Globus pallidus (tissue), 1 donor: ENCODE measurements around the gene BEST3.

Source experiments
- DNase-seq: peaks from one replicate; pipeline ENCODE4 v3.0.0-alpha.2; 2015; ENCODE audit warnings: low spot score

Gene BEST3

GRCh38 chr12:69698769-69699540 is at the start of gene BEST3:
BEST3 (minus strand) TSS chr12:69699303; CDS start chr12:69697798, 1,505 bp downstream.
- DNase-seq: no peak

DNA sequence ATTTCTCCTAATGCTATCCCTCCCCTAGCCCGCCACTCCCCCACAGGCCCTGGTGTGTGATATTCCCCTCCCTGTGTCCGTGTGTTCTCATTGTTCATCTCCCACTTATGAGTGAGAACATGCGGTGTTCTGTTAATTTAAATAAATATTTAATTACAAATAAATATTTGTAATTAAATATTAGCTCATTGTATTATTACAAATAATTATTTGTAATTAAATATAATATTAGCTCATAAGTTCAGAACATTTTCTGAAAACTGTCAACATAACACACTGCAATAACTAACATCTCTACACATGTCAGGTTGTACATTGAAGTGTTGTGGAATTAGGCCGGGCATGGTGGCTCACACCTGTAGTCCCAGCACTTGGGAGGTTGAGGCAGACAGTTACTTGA is 45.0 kb upstream of the BEST3 start:
- no peak for DNase-seq

DNA sequence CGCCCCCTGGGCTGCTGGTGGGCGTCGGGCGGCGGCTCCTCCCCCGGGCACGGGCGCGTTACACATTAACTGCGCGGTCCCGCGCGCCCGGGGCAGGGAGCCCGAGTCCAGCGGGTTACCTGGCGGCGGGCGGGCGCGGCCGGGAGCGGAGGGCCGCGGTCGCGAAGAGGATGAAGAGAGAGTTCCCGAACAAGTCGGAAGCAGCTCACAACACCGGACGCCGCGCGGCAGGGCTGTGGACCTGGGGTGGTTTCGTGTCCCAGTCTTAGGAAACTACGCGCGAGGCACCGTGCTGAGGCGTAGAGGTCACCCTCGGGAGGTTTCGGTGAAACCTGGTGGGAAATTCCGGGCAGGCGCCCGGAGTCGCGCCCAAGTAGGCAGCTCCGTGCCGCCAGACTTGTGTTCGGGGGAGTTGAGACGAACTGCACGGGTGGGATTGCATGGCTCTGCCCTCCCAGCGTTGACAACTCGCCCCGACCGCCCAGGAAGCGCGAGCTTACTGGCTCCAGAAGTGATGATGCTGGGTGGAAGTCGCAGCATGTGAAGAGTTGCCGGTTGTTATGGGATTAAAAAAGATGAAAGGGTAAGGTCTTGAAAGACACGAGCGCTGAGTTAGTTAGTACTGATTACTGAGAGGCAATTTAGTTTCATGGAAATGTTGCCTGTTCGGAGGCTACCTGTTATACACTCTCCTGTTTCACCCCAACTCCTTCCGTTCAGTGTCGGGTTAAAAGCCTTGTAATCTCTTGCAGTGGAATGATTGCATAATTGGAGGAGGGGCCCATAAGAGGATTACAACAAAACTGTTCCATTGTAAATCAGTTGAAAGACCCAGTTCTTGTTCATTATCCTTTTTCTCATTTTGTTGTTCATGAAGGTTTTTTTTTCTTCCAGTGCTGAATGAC is 40.4 kb upstream of the BEST3 start:
- peak; percentile 60 for DNase-seq

DNA sequence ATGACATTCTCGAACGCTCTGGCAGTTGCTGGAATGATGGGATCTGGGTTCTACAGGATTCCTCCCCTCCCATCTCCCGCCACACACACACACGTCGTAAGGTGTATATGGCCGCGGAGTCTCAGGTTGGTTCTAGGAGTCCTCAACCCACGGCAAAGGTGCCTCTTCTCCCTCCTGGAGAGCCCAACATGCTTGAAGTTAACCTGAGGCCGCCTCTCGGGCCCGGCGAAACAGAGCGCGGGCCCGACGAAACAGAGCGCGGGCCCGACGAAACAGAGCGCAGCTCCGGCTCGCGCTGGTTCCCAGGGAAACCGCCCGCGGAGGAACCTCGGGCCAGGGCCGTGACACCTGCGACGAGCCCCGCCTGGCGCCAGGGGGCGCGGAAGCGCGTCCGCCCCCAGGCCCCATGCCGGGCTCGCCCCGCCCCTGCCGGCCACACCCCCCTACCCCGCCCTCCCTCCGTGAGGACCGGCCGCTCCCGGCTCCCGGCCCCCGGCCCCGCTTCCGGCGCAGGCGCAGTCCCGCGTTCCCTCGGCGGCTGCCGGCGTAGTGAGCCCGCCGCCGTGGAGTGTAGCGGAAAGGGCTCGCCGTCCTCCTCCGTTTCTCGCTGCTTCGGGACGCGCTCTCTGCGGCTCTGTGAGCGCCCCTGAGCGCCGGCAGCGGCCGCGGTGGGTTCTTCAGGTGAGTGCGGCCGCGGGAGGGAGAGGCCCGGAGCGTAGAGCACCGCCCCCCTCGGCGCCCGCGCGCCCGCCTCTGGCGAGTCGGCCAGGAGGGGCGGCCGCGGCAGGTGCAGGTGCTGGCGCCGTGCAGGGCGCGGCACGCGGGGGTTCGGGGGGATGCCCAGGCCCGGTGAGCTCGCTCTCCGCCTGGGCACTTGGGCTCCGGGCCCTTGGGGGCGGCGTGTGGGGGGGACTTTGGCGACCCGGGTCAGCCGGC is 39.5 kb upstream of the BEST3 start, which contains the start of gene RAB3IP:
Gene RAB3IP, plus strand, starts transcription at position 510 of the 936 bp plus-strand sequence. CDS start 16,549 bp downstream, outside the sequence.
- peak; percentile 84 for DNase-seq

DNA sequence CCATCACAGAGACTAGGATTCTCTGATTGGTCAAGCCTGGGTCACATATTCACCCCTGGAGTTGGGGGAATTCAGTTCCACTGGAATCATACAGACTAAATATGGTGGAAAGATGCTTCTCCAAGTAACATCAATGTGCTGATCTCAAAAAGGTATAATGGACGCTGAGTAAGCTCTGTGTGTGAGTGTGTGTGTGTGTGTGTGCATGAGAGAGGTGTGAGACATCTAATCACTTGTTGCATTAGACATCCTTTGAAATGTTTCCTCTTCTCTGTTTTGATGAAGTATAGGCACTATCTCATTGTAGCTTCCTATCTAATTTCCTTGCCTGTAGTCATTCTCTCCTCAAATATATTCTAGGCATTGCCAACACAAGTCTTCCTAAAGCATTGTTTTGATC is 34.5 kb upstream of the BEST3 start:
- no peak for DNase-seq

GRCh38 chr12:69732088-69732487 is 33.0 kb upstream of the BEST3 start:
- DNase-seq: no peak

DNA sequence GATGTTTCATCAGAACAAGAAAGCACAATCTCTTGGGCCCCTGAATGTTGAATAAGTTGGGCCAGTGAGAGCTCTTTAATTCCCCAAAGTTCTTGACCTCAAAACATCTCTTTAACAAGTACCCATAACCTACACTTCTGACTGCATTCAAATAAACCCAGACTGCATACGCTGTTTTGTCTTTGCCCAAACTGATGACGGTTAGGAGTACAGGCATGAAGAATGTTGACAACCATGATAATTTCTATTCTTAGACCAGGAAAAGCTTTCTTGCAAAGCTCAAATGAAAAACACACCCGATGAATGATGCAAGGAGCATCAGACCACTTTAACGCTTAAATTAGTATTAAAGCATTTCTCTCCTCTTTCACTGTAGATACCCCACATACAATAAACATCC is 27.8 kb upstream of the BEST3 start:
- DNase-seq: no peak

DNA sequence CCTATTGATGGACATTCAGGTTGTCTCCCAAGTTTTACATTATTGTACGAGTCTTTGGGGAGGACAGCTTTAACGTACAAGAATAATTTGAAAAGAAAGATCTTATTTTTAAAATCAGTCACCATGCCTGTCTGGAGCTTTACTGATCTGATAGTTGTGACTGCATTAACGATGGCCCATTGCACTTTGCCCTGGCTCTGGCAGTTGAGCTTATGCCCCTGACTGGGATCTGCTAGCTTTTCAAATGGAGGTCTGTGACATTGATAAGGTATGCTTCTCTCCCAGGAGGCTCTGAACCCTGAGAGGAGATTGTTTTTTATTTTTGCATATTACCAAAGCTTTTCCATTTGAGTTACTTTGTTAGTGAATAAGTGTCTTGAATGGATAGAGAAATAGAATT is 21.6 kb upstream of the BEST3 start:
- DNase-seq: no peak

- no peak for DNase-seq
Observed at GRCh38 chr12:69719336-69720316, 20.5 kb upstream of the BEST3 start.

DNA sequence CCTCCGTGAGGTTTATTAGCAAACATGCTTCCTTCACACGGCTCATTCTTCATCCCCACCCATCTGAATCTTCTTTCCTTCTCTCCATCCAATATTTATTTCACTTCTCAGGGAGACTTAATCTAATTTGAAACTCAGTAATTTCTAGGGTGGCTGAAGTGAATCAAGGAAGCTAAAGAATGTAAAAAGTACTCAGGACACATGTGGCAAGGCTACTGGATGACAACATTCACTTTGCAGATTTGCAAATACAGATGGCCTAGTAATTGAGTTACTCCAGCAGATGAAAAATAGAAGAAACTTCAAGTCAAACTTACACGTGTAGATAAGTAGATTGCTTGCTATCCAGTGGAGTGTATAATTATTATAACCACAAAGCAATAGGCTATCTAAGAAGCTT is 15.4 kb upstream of the BEST3 start:
- no peak for DNase-seq

GRCh38 chr12:69712826-69713225 is 13.7 kb upstream of the BEST3 start:
- no peak for DNase-seq

DNA sequence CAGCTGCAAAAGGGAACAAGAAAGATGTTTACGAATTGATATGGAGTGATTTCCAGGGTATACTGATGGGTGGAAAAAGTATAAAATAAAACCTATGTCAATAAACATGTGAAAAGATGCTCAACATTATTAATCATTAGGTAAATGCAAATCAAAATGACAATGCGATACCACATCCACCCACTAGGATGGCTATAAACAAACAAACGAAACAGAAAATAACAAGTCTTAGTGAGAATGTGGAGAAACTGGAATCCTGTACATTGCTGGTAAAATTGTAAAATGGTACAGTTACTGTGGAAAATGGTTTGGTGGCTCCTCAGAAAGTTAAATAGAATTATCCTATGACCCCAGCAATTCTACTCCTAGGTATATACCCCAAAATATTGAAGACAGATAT is 9.5 kb upstream of the BEST3 start:
- no peak for DNase-seq

GRCh38 chr12:69704357-69704756 is 5.3 kb upstream of the BEST3 start:
- DNase-seq: no peak

DNA sequence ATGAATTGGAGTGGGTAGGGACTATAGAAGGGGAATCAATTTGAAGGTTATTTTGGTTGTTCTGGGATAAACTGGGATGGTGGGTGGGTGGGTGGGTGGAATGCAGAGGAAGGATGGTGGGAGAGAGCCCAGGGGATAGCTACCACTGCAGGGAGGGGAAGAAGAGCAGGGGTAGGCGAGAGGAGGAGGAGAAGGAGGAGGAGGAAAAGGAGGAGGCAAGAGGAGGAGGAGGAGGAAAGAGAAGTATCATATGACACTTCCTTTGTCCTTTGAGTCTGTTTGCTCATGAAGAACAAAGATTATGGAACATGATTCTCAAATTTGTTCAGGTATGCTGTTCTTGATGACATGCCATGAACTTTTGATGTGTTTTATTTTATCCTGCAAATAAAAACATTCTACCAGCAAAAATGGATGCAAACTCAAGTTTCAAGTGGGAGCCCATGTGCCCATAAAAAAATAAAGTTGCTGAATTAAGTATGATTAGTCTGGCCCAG is 4.1 kb upstream of the BEST3 start:
- DNase-seq: no peak

DNA sequence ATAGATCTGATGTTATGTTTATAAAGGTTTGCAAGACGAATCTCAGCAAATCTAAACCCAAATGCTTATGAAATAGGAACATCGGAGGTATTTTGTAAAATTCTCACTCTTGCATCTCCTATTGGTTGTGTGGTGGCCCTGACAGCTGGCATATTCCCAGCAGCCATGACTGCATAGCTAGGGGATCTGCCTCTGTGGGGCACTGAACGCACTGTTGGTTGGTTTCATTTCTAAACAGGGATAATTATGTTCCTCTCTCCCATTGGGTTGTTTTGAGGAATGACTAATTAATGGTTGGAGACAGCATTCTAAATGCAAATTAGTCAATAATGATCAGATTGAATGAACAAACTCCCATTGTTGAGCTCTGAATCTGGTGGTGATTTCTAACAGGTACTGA is 2.7 kb upstream of the BEST3 start:
- DNase-seq: peak; percentile 55

DNA sequence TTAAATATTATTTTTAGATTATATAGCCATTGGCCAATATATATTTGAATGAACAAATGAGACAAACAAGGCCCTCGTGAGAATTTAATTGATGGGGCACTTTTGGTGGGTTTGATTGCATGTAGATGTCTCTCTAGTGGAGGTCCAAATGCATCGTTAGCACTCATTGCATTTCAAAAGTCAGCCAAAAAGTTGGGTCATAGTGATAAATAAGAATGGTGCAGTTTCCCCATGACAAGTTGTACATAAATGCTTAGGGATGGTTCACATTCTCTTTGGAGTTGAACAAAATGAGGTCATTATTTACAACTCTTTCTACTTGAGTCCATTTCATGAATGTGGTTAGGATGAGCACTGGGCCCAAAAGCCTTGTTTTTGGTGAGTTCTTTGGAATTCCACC is 1.0 kb downstream of the BEST3 start:
- no peak for DNase-seq

DNA sequence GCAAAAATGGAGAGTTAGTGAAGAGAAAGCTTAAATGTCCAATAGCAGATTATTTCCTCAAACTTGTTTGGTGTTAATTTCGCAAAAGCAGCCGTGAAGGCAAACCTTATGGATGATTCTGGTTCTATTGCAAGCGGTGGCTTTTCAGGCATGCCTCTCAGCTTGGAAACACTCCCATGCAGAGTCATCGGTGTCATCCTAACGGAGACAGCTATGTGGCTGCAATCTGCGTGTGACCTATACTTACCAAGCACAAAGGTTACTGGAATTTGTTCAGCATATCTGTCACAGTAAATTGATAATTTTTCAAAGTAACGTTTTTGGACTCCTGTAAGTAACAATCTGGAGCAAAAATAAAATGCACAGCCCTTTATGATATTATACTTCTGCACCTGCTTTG is 5.0 kb downstream of the BEST3 start:
- no peak for DNase-seq

GRCh38 chr12:69689638-69690037 is 9.5 kb downstream of the BEST3 start:
- DNase-seq: no peak

DNA sequence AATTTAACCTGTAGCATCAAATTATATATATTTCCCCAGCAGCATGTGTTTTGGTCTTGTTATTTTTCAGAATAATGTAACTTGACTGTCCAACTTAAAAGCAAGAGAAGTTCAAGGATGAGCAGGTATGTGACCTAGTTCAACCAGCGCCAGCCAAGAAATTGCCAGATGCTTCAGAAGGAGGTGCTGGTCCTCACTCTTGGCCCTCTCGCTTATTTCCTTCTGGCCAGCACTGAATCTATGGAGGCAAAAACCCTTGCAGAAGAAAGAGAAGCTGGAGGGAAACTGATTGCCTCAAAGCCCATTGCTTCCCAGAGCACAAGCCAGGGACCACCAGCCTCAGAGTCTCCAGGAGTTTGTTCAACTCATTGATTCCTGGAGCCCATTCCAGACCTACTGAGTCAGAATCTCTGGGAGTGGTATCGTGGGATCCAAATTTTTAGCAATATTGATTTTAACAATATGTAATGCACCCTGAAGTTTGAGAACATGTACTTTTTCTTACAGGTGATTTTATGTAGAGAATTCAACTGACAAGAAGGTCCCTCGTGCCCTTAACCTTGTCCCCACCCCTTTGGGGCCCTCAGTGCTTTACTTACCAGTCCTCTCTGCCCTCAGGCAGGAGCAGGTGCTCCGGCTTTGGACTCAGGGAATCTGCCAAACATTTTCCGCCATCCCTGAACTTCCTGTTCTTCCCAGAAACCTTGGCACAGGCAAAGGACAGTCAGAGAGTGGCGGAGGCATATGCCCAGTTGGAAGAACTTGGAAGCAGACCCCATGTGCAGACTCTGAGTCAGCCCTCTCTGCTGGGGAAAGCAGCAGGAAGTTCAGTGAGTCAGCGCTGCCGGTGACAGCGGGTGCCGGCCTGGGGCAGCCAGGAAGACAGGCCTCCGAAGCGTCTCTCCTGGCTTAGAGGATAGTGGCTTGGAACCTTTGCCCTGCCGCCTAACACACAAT is 10.4 kb downstream of the BEST3 start:
- DNase-seq: no peak
